Amniotic stem cell (primary cell): Measurements from ENCODE around the gene RAB20.

Experiments used
- DNase-seq: peaks from one replicate; lab custom pipeline; 2025; lab: John Stamatoyannopoulos, UW

Gene RAB20

GRCh38 chr13:110529522-110530311, 31.8 kb downstream of the RAB20 start:
- DNase-seq = no peak

- DNase-seq = no peak
These were observed 32.6 kb downstream of the RAB20 start for GRCh38 chr13:110528911-110529310.

- DNase-seq = no peak
These were observed 33.2 kb downstream of the RAB20 start for GRCh38 chr13:110528371-110528770.

GRCh38 chr13:110525328-110526319, 35.9 kb downstream of the RAB20 start:
- no peak for DNase-seq

GRCh38 chr13:110524541-110525257, 36.8 kb downstream of the RAB20 start:
- DNase-seq = no peak

GRCh38 chr13:110523838-110524540, 37.5 kb downstream of the RAB20 start:
- DNase-seq = no peak

- DNase-seq = no peak
These were observed 38.3 kb downstream of the RAB20 start for GRCh38 chr13:110523180-110523579.

GRCh38 chr13:110522721-110523120, 38.8 kb downstream of the RAB20 start:
- no peak for DNase-seq

- DNase-seq = no peak
These were observed 39.6 kb downstream of the RAB20 start for GRCh38 chr13:110521946-110522345.

- DNase-seq = no peak
These were observed 40.2 kb downstream of the RAB20 start for GRCh38 chr13:110521296-110521680.

GRCh38 chr13:110520431-110521295, 40.9 kb downstream of the RAB20 start:
- DNase-seq = no peak

- no peak for DNase-seq
These were observed 42.0 kb downstream of the RAB20 start for GRCh38 chr13:110519506-110519905.

GRCh38 chr13:110519046-110519445, 42.5 kb downstream of the RAB20 start:
- no peak for DNase-seq

GRCh38 chr13:110518571-110518970, 43.0 kb downstream of the RAB20 start:
- no peak for DNase-seq

GRCh38 chr13:110518226-110518525, 43.3 kb downstream of the RAB20 start:
- no peak for DNase-seq

- DNase-seq = no peak
These were observed 43.9 kb downstream of the RAB20 start for GRCh38 chr13:110517505-110518225.

- DNase-seq = no peak
These were observed 45.0 kb downstream of the RAB20 start for GRCh38 chr13:110516500-110516899.

- DNase-seq = no peak
These were observed 49.3 kb downstream of the RAB20 start for GRCh38 chr13:110512198-110512740.

- no peak for DNase-seq
These were observed 49.9 kb downstream of the RAB20 start for GRCh38 chr13:110511509-110512181.
